KMS-11 (cell line): ENCODE measurements around the gene CHST12.

ENCODE experiments used
- H2AFZ ChIP-seq: fragments of 200-600 bp; sonication (generic); 2 replicates; pipeline ENCODE4 v1.6.1; 2016; ENCODE audit warnings: antibody characterized with exemption, mixed run types, low read depth
- H3K27ac ChIP-seq: fragments of 200-600 bp; sonication (generic); 2 replicates; pipeline ENCODE4 v1.6.1; 2016; ENCODE audit warnings: mild to moderate bottlenecking, mixed run types
- H3K27me3 ChIP-seq: fragments of 200-600 bp; sonication (generic); 2 replicates; pipeline ENCODE4 v1.6.1; 2017; ENCODE audit warnings: mild to moderate bottlenecking, low read depth, mixed run types, moderate library complexity; ENCODE audit not compliant: insufficient read depth
- H3K36me3 ChIP-seq: fragments of 200-600 bp; sonication (generic); 2 replicates; pipeline ENCODE4 v1.6.1; 2017; ENCODE audit warnings: mild to moderate bottlenecking, mixed run types; ENCODE audit not compliant: insufficient read depth
- H3K4me1 ChIP-seq: fragments of 200-600 bp; sonication (generic); 2 replicates; pipeline ENCODE4 v1.6.1; 2016; ENCODE audit warnings: mild to moderate bottlenecking, low read depth, mixed run types; ENCODE audit not compliant: poor library complexity, severe bottlenecking
- H3K4me2 ChIP-seq: fragments of 200-600 bp; sonication (generic); 2 replicates; pipeline ENCODE4 v1.7.0; 2016; ENCODE audit warnings: mild to moderate bottlenecking, mixed run types
- H3K4me3 ChIP-seq: fragments of 200-600 bp; sonication (generic); IDR thresholded peaks from 2 replicates; pipeline ENCODE4 v1.6.1; 2017; ENCODE audit warnings: low read depth, low read length, mixed read lengths; ENCODE audit not compliant: insufficient read depth
- H3K79me2 ChIP-seq: fragments of 200-600 bp; sonication (generic); 2 replicates; pipeline ENCODE4 v1.6.1; 2016; ENCODE audit warnings: low read depth, mixed run types; ENCODE audit not compliant: insufficient read depth
- H3K9ac ChIP-seq: fragments of 200-600 bp; sonication (generic); 2 replicates; pipeline ENCODE4 v1.6.1; 2016; ENCODE audit warnings: mild to moderate bottlenecking, mixed run types
- H4K20me1 ChIP-seq: fragments of 200-600 bp; sonication (generic); 2 replicates; pipeline ENCODE4 v1.6.1; 2016; ENCODE audit warnings: mild to moderate bottlenecking, mixed run types; ENCODE audit not compliant: insufficient read depth
- CTCF ChIP-seq: fragments of 200-600 bp; sonication (generic); conservative IDR thresholded peaks from 2 replicates; pipeline ENCODE4 v1.6.1; 2017; ENCODE audit warnings: low read depth, mild to moderate bottlenecking, antibody characterized with exemption, low read length, moderate library complexity, mixed read lengths

Gene CHST12

GRCh38 chr7:2482725-2483451, 79.5 kb downstream of the CHST12 start:
- no peak overlapping the region for H3K9ac ChIP-seq
- no peak overlapping the region for H3K27ac ChIP-seq
- H3K27me3 ChIP-seq, result peaks cover 47% of the 10 kb centered on the region
- H2AFZ ChIP-seq, result no peak overlapping the region
- H4K20me1 ChIP-seq, result no peaks in the 10 kb centered on the region
- no peak overlapping the region for H3K4me2 ChIP-seq
- TF ChIP-seq CTCF, result peak; percentile 33; the same call in 1 of the 2 replicates
- H3K4me3 ChIP-seq, result no peak overlapping the region
- no peaks in the 10 kb centered on the region for H3K79me2 ChIP-seq
- H3K4me1 ChIP-seq, result no peaks in the 10 kb centered on the region
- H3K36me3 ChIP-seq, result no peaks in the 10 kb centered on the region

- peaks cover 46% of the 10 kb centered on the region for H3K27me3 ChIP-seq
- H3K36me3 ChIP-seq, result no peaks in the 10 kb centered on the region
- H3K4me1 ChIP-seq, result no peaks in the 10 kb centered on the region
- no peaks in the 10 kb centered on the region for H4K20me1 ChIP-seq
- no peaks in the 10 kb centered on the region for H3K79me2 ChIP-seq
- no peak overlapping the region for H3K4me2 ChIP-seq
- no peak for TF ChIP-seq CTCF
- H2AFZ ChIP-seq, result no peak overlapping the region
- no peak overlapping the region for H3K27ac ChIP-seq
- no peak overlapping the region for H3K9ac ChIP-seq
- no peak overlapping the region for H3K4me3 ChIP-seq
Measured at GRCh38 chr7:2483494-2483893, 80.1 kb downstream of the CHST12 start.

- H3K79me2 ChIP-seq, result no peaks in the 10 kb centered on the region
- no peak overlapping the region for H3K27ac ChIP-seq
- no peak overlapping the region for H3K4me2 ChIP-seq
- no peak overlapping the region for H3K9ac ChIP-seq
- no peak for TF ChIP-seq CTCF
- H3K27me3 ChIP-seq, result peaks cover 40% of the 10 kb centered on the region
- H3K4me3 ChIP-seq, result no peak overlapping the region
- H2AFZ ChIP-seq, result no peak overlapping the region
- H4K20me1 ChIP-seq, result no peaks in the 10 kb centered on the region
- no peaks in the 10 kb centered on the region for H3K4me1 ChIP-seq
- no peaks in the 10 kb centered on the region for H3K36me3 ChIP-seq
Measured at GRCh38 chr7:2484868-2485267, 81.5 kb downstream of the CHST12 start.

GRCh38 chr7:2487586-2488271, 84.3 kb downstream of the CHST12 start:
- no peak overlapping the region for H3K4me2 ChIP-seq
- no peak overlapping the region for H3K9ac ChIP-seq
- no peak for TF ChIP-seq CTCF
- H3K79me2 ChIP-seq, result no peaks in the 10 kb centered on the region
- H3K4me1 ChIP-seq, result no peaks in the 10 kb centered on the region
- H3K4me3 ChIP-seq, result no peak overlapping the region
- no peak overlapping the region for H2AFZ ChIP-seq
- H3K36me3 ChIP-seq, result no peaks in the 10 kb centered on the region
- no peaks in the 10 kb centered on the region for H4K20me1 ChIP-seq
- peaks cover 42% of the 10 kb centered on the region for H3K27me3 ChIP-seq
- no peak overlapping the region for H3K27ac ChIP-seq
